Dermis blood vessel endothelial cell (primary cell): Measurements from ENCODE around the gene KLF14. TPM values are rescaled to one million over a fixed set of nuclear protein-coding genes. Genes with fewer than 3 reads are reported as not detected.
"Not testable (repeated sequence)": the region's sequence is repeated elsewhere in the genome, so short reads cannot be mapped to it uniquely, and the experiment has no call there.

ENCODE experiments used
- DNase-seq: peaks from one replicate; pipeline ENCODE4 v3.0.0; 2010
- total RNA-seq: library from RNA; depleted of rRNA; stranded (reverse); fragments of >200 nt; gene quantifications from 2 replicates; pipeline ENCODE4 v1.2.3, GENCODE V29; 2014

KLF14 gene
- total RNA-seq, 1 donor from 2014 or later = under 0.01 TPM

DNA sequence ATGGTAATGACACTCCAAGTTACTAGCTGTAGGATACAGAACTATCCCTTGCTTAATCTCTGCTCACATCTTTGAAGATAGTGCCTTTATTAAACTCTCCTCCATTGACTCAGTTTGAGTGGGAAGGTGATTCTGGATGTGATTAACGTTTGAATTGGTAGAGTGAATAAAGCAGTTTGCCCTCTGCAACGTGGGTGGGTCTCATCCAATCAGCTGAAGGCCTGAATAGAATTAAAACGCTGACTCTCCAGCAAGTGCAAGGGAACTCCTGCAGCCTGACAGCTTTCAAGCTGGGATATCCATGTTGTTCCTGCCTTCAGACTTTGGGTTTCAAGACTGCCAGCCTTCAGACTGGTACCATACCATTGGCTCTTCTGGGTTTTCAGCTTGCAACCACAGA, 21.6 kb downstream of the KLF14 start:
- no peak for DNase-seq

DNA sequence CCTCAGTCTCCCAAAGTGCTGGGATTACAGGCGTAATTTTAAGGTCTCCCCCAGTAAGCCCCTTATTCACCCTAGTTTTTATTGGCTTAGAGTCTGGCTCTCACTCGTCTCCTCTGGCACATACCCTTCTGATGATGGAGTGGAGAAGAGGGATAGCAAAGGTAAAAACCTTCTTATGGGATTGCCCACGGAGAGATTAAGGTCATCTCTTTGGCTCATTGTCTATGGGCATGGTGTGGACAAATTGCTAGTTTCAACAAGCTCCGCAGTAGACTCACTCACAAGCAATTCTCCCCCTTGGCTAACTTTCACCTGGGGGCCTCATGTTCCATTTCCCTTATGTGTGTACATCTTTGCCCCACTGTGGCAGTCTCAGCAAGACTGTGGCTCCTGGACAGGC, 25.2 kb downstream of the KLF14 start:
- DNase-seq = no peak

DNA sequence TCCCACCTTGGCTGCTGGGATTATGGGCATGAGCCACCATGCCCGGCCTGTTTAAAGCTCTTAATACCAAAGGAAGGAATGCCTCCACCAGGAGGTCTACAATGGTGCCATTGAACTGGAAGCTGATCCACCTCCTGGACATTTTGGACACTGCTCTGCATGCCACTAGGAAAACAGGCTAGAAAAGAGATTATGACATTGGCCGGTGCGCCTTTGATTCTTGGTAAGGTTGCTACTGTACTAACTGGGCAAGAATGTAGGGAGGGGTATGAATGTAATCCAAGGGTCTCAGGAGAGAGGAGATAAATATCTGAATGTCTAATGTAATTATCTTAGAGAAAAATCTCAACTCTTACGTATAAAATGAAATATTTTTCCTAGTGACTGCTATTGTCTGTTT, 26.0 kb downstream of the KLF14 start:
- no peak for DNase-seq

DNA sequence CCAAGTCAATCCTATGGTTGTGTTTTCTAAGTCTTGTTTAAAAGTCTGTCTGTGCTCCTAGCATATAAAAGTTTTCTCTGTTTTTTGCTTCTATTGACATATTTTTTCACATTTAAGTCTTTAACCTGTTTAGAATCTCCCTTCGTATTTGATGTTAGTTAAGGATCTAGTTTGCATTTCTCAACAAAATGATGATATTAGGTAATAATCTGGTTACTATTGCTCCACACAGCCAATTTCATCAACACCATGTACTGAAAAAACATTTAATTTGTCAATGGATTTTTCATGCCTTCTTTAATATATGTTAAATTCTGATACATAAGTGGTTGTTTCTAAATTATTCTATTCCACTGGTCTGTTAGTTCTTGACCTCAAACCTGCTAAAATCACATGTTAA, 30.2 kb downstream of the KLF14 start:
- no peak for DNase-seq

DNA sequence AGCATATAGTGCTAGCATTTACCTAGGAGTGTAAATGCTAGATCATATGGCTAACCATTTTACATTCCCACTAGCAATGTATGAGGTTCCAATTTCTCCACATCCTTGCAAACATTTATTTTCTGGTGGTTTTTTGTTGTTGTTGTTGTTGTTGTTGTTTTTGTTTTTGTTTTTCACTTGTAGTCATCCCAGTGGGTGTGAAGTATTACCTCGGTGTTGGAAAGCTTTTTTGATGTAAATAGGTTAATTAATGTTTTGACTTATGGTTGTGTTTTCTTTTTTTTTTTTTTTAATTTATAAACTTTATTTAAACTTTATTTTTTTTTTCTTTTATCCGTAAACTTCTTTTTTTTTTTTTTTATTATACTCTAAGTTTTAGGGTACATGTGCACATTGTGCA, 32.4 kb downstream of the KLF14 start:
- no peak for DNase-seq

DNA sequence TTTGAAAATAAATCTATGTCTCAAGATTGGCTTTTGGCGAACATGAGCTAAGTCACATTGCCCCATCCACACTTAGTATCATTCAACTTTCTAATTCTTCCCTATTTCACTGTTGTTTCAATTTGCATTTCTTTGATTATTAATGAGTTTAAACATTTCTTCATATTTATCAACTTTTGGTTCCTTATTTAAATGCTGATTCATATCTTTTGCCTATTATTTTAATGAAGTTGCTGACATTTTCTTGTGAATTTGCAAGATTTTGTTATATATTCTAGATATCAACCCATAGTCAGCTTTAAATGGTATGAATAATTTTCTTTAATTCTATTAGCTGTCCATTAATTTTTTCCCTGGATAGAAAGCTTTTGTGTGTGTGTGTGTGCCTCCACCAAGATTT, 33.2 kb downstream of the KLF14 start:
- no peak for DNase-seq

DNA sequence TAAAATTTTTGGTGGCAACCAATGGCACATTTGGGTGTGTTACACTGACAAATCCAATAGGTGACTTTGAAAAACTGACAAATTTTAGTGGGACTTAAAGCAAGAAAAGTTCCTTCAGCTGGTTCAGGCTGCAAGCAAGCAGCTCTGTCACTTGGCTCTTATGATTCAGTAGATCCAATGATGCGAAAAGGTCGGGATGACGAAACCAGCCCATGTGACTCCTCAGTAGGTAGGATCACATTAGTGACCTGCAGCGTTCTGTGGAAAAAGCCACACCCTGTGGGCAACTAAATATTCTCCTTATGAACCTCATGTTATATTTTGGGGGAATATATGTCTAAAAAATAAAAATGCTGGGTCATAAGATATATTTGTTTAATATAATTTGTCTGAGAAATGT, 34.3 kb downstream of the KLF14 start:
- no peak for DNase-seq

DNA sequence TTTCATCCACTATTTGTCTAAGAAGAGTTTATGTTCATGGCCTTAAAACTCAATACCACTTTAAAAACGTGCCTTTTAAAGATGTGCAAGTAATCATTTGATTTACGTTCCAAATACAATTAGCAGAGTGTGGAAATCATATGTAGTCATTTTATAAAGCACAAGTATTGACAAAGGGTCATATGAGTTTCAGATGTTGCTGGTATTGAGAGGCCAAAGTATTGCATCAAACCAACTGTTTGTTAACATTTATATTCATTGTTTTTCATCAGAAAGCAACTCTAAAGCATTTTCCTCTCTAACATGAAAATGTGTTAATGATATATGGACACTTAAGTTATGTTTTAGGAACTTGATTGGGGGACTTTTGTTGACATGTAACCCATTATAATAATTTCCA, 36.2 kb downstream of the KLF14 start:
- DNase-seq = no peak

DNA sequence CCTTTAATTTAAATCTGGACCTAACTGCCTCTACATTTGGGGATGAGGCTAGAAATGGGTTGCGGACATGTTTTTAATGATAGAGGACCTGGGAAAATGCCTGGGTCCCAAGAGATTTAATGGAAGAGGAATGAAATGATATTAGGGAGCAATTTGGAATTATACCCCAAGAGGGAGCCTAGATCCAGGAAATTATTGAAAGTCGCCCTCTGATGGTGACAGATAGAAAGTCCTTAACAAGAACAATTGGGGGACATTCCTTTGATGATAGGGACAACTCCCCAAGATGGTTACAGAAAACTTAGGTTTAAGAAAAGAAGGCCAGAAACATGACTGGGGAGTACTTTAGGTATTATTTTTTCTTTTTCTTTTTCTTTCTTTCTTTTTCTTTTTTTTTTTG, 38.2 kb downstream of the KLF14 start:
- peak; percentile 68 for DNase-seq

DNA sequence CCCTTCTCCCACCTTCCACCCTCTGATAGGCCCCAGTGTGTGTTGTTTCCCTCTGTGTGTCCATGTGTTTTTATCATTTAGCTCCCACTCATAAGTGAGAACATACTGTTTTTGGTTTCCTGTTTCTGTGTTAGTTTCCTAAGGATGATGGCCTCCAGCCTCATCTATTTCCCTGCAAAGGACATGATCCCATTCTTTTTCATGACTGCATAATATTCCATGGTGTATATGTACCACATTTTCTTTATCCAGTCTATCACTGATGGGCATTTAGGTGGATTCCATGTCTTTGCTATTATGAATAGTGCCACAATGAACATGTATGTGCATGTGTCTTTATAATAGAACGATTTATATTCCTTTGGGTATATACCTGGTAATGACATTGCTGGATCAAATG, 41.6 kb downstream of the KLF14 start:
- not testable (repeated sequence) for DNase-seq

DNA sequence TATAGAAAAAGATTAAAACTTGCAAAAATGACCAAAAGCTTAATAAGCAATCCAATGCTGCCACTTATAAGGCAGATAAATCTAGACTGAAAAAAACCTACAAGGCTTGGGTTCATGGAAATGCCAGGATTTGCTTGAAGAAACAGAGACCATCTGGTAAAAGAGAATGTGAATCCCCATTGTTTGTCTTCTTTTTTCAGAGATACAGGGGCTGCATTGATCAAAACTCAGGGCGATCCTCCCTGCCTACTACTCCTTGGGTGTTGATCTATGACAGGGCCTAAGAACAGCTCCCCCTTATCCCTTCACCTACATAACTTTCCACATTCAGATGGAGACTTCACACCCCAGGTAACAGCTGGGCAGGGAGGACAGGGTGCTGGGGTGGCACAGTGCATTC, 44.3 kb downstream of the KLF14 start:
- DNase-seq = no peak

DNA sequence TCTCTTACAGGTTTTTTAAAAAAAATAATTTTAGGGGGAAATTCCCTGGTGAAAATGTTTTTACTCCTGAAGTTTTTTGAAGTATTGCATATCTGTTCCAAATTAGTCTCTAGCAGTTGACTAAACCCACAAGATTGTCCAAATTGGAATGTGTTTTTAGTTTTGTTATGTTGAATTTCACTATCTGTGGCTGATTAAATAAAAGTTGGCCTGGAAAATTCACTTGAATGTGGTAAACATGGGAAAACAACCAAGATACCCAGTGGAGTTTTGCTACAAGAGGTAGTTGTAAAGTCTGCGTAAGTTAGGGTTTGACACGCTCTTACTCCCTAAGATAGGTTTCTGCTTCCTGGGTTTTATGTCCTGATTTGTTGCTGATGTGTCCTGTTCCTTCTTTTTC, 51.0 kb downstream of the KLF14 start:
- DNase-seq = no peak

Other genes starting within 250 kb of the KLF14 start
- gene MEST, start 242.1 kb downstream of the KLF14 start, total RNA-seq = 2.8 and 3.1 TPM in 2 replicates
- gene COPG2, start 65.5 kb downstream of the KLF14 start, total RNA-seq = 16.0 and 22.3 TPM in 2 replicates
- not detected in 2 replicates for gene TSGA13, start 47.7 kb downstream of the KLF14 start, total RNA-seq